AG10803 (cell line): ENCODE measurements around the gene NCAPD2.

Source experiments
- DNase-seq: peaks from one replicate; pipeline ENCODE4 v3.0.0; 2010; ENCODE audit warnings: low read depth
- H3K4me3 ChIP-seq: 2 replicates; pipeline ENCODE4 v1.5.1; 2011; ENCODE audit warnings: mild to moderate bottlenecking, low read length, control low read depth
- CTCF ChIP-seq: conservative IDR thresholded peaks from 2 replicates; pipeline ENCODE4 v1.5.1; 2011; ENCODE audit warnings: mild to moderate bottlenecking, low read length, control low read depth, inconsistent platforms

The NCAPD2 gene

DNA sequence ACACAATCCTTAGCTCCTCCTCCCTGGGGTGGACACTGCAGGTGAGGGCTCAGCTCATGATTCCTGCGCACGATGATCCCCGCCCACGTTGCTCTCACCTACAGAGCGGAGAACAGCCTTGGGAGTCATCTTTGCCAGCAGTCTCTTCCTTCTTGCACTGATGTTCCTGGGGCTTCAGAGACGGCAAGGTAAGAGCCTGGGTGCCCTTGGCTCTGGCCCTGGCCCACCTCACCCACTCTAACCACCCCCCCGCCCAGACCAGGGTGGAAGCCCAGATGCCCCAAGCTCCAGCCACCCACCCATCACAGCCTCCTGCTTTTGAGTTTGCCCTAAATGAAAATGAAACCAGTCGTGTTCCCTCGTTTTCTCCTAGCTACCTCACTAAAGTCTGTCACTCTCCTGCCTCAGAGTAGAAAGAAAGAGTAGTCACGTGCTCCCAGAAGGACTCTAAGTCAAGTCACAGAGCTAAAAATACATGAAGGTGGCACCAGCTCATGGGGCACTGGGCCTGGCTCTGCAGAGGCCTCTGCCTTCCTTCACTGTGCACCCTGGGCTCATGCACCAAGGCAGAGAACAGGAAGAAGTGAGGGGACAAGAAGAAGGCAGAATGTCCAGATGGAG, 33.0 kb upstream of the NCAPD2 start:
- TF ChIP-seq CTCF = no peak
- H3K4me3 ChIP-seq = no peak overlapping the region

GRCh38 chr12:6461401-6462233, 32.3 kb upstream of the NCAPD2 start:
- TF ChIP-seq CTCF = no peak
- no peak overlapping the region for H3K4me3 ChIP-seq
- DNase-seq = no peak

More for the DNA sequence above, 33.0 kb upstream of the NCAPD2 start:
- no peak for DNase-seq

GRCh38 chr12:6462234-6462995, 31.5 kb upstream of the NCAPD2 start:
- no peak for DNase-seq
- TF ChIP-seq CTCF = no peak
- H3K4me3 ChIP-seq = no peak overlapping the region

GRCh38 chr12:6463216-6463615, 30.7 kb upstream of the NCAPD2 start:
- H3K4me3 ChIP-seq = no peak overlapping the region
- no peak for TF ChIP-seq CTCF
- no peak for DNase-seq

GRCh38 chr12:6463858-6464257, 30.0 kb upstream of the NCAPD2 start:
- no peak for DNase-seq
- TF ChIP-seq CTCF = no peak
- H3K4me3 ChIP-seq = no peak overlapping the region

DNA sequence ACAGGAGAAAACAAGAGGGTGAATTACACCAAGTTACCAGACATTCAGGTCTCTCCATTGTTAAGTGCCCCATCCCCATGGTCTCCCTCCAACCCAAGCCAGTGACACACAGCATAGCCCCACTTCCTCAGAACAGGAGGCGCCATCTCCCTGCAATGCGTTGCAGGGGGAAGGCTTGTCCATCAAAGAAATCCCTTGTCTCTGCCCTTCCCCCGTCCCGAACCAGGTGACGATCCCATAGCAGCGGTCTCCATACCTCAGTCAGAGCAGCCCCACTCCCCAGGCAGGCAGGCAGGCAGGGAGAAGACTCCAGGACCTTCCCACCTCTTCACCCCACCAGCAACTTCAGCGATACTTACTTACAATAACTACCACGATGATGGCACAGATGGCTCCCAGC, 29.4 kb upstream of the NCAPD2 start:
- no peak for DNase-seq
- no peak overlapping the region for H3K4me3 ChIP-seq
- no peak for TF ChIP-seq CTCF
